Right lobe of liver (tissue), 6 donors: ENCODE results near the gene ANTXR1. TPM values are rescaled to one million over a fixed set of nuclear protein-coding genes. Genes with fewer than 3 reads are reported as not detected.

Source experiments
- ATAC-seq, 4 donors: fragments of 200-7000 bp; cut with Tn5 transposase; one replicate each; pipeline ENCODE4 v1.9.1; 2020; ENCODE audit warnings: mild to moderate bottlenecking in 4 of 4, moderate library complexity in 4 of 4
- DNase-seq, 3 donors: peaks; one replicate each; pipeline ENCODE4 v3.0.0-alpha.2; 2020
- H3K27ac ChIP-seq, 3 donors: fragments of 200-600 bp; one replicate each; pipeline ENCODE4 v1.8.0; 2022
- H3K27me3 ChIP-seq, 2 donors: fragments of 200-600 bp; one replicate each; pipeline ENCODE4 v1.8.0; 2022
- H3K36me3 ChIP-seq, 4 donors: fragments of 200-600 bp; sonication (generic) in 1 of 4; one replicate each; pipeline versions ENCODE4 v1.5.1 to v1.8.0; 2017 to 2022; ENCODE audit warnings: control low read depth in 1 of 4
- H3K4me1 ChIP-seq, 4 donors: fragments of 200-600 bp; sonication (generic) in 1 of 4; one replicate each; pipeline versions ENCODE4 v1.5.1 to v1.8.0; 2017 to 2022; ENCODE audit warnings: control low read depth in 1 of 4
- H3K4me3 ChIP-seq, 3 donors: fragments of 200-600 bp; one replicate each; pipeline ENCODE4 v1.8.0; 2022
- H3K9me3 ChIP-seq, 4 donors: fragments of 200-600 bp; sonication (generic) in 1 of 4; one replicate each; pipeline versions ENCODE4 v1.5.1 to v1.8.0; 2017 to 2022; ENCODE audit warnings: control low read depth in 1 of 4
- CTCF ChIP-seq, 4 donors: fragments of 200-600 bp in 3 of 4; fragments of 450-650 bp in 1 of 4; IDR thresholded peaks; one replicate each; pipeline versions ENCODE4 v1.5.1 to v1.8.0; 2016 to 2022; ENCODE audit warnings: antibody characterized with exemption in 4 of 4, mild to moderate bottlenecking in 2 of 4
- POLR2A ChIP-seq: fragments of 450-650 bp; IDR thresholded peaks from one replicate; pipeline ENCODE4 v1.6.1; 2017; ENCODE audit warnings: antibody characterized with exemption, mild to moderate bottlenecking
- WGBS: methylation state at CpG from one replicate; pipeline ENCODE4 v1.1.6; 2018; ENCODE audit warnings: low coverage, low lambda C conversion rate; ENCODE audit not compliant: insufficient coverage; ENCODE audit errors: missing lambda C conversion rate; 5-methylcytosine and 5-hydroxymethylcytosine counted together
- intact Hi-C, 2 donors: fragments of 100-400 bp; cut with DNase I; formaldehyde crosslinking; loops; one replicate each; pipeline versions ENCODE4 v1.11.2 to v1.14.1; 2022
- long read RNA-seq: library from polyadenylated mRNA; unstranded; transcript quantifications from one replicate; pipeline ENCODE4 v2.0.0, GENCODE V29; 2019
- total RNA-seq, 6 experiments: library from RNA; depleted of rRNA in 2 of 6; stranded (reverse); fragments of >200 nt in 2 of 6; fragmentation: NEBNext Ultra II Directional in 3 of 6; extraction: Animal tissue kit (Norgen Biotek cat#: 25700) in 3 of 6; gene quantifications; one replicate each; pipeline versions ENCODE4 v1.1.0 to v1.2.4, GENCODE V29; 2016 to 2023
- donor health status: DM: no; HTN: yes; CAD: no.
- donor health status: DM: no; HTN: no; CAD: no.
- donor health status: DM: no; HTN: no; CAD: no.
- donor health status: DM: no; HTN: yes; CAD: no.
- donor health status: DM: no; HTN: yes; CAD: no.

ANTXR1 gene
- total RNA-seq, result 1 to 10 TPM; 1.1 to 4.1 (median 2.9) TPM
- long read RNA-seq, partial matches to known transcripts, result 0 of 1 reads
- long read RNA-seq, other reads (novel, unspliced or antisense), result 1 of 1 reads

DNA sequence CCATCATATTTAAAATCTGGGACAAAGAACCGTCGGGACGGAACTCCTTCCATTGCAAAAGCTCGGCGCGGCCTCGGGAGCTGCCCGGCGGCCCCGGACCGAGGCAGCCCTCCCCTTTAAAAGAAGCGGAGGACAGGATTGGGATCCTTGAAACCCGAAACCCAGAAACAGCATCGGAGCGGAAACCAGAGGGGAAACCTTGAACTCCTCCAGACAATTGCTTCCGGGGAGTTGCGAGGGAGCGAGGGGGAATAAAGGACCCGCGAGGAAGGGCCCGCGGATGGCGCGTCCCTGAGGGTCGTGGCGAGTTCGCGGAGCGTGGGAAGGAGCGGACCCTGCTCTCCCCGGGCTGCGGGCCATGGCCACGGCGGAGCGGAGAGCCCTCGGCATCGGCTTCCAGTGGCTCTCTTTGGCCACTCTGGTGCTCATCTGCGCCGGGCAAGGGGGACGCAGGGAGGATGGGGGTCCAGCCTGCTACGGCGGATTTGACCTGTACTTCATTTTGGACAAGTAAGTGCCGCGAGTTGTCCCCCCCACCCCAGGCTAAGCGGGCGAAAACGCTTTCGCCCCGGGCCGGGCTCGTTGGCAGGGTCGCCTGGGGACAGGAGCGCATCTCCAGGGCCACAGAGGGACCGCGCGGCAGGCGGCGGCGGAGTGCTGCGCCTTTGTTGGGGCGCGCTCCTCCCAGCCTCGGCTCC lies at the start of gene ANTXR1:
TSS of gene ANTXR1 (plus strand) at position 38 of the 698 bp plus-strand sequence. CDS start at position 359, 321 bp downstream.
- intact Hi-C loops, result no loop called here
- DNase-seq (no peak), ATAC-seq (peak; percentile 61 to 69 (median 64))
- WGBS, result under 1% methylated on average over 28 of the region's 63 CpGs
- Histone ChIP-seq H3K36me3 (no peaks in the 10 kb centered on the region), H3K4me3 (peak within 1 kb of the TSS; percentile 44 to 60 (median 49)), H3K9me3 (no peaks in the 10 kb centered on the region), H3K4me1 (peaks cover 0 to 7% (median 5%) of the 10 kb centered on the region in 4 donors), H3K27me3 (peaks cover 5 to 7% of the 10 kb centered on the region in 2 donors), H3K27ac (peak within 1 kb of the TSS in 1 of 3 donors; percentile 10)
- no peak for TF ChIP-seq POLR2A
- TF ChIP-seq CTCF (IDR thresholded peaks at IDR 0.05), result no peak

- intact Hi-C loops, result no loop called here
- no peak for TF ChIP-seq CTCF (IDR thresholded peaks at IDR 0.05)
- TF ChIP-seq POLR2A, result no peak
- no peak for ATAC-seq
- Histone ChIP-seq H3K36me3 (no peaks in the 10 kb centered on the region), H3K4me1 (peaks cover 0 to 14% (median 6%) of the 10 kb centered on the region in 4 donors), H3K9me3 (no peaks in the 10 kb centered on the region), H3K27ac (no peak overlapping the region), H3K4me3 (no peak overlapping the region), H3K27me3 (no peaks in the 10 kb centered on the region)
- DNase-seq, result no peak
These were observed 48.7 kb upstream of the ANTXR1 start for GRCh38 chr2:68964282-68964681.

- intact Hi-C loops, result no loop called here
- no peaks in the 10 kb centered on the region for H3K4me1 ChIP-seq
- no peak for TF ChIP-seq POLR2A
- TF ChIP-seq CTCF (IDR thresholded peaks at IDR 0.05), result no peak
- H3K4me3 ChIP-seq, result no peak overlapping the region
- ATAC-seq, result no peak
- 90% methylated on average over 1 of the region's 1 CpG for WGBS
- no peaks in the 10 kb centered on the region for H3K9me3 ChIP-seq
- no peak for DNase-seq
- no peak overlapping the region for H3K27ac ChIP-seq
- H3K27me3 ChIP-seq, result no peaks in the 10 kb centered on the region
- H3K36me3 ChIP-seq, result no peaks in the 10 kb centered on the region
These were observed 44.8 kb upstream of the ANTXR1 start for GRCh38 chr2:68968221-68968620.

GRCh38 chr2:68969736-68970490 lies 43.1 kb upstream of the ANTXR1 start:
- H3K9me3 ChIP-seq, result no peaks in the 10 kb centered on the region
- DNase-seq (no peak), ATAC-seq (no peak)
- H3K27ac ChIP-seq, result no peak overlapping the region
- WGBS, result 71% methylated on average over 4 of the region's 8 CpGs
- no peaks in the 10 kb centered on the region for H3K36me3 ChIP-seq
- no peaks in the 10 kb centered on the region for H3K4me1 ChIP-seq
- intact Hi-C loops, result no loop called here
- TF ChIP-seq POLR2A, result no peak
- no peak for TF ChIP-seq CTCF (IDR thresholded peaks at IDR 0.05)
- no peak overlapping the region for H3K4me3 ChIP-seq
- no peaks in the 10 kb centered on the region for H3K27me3 ChIP-seq
